Naive thymus-derived CD4-positive, alpha-beta T cell (primary cell): ENCODE results near the gene ATP6V0E2. TPM values are rescaled to one million over a fixed set of nuclear protein-coding genes. Genes with fewer than 3 reads are reported as not detected.

Source experiments
- ATAC-seq: fragments of 150-1000 bp; cut with Tn5 transposase; 2 replicates; pipeline ENCODE4 v1.10.0; 2021; ENCODE audit warnings: mild to moderate bottlenecking, moderate library complexity
- CTCF ChIA-PET: fragments of 350-600 bp; sonication (Branson Sonifier 250); formaldehyde crosslinking; loops from one replicate; lab custom pipeline; 2021; ENCODE audit warnings: antibody characterized with exemption; lab: Charles Lee
- POLR2A ChIA-PET: fragments of 350-600 bp; sonication (Branson Sonifier 250); formaldehyde crosslinking; loops from one replicate; lab custom pipeline; 2021; ENCODE audit warnings: antibody characterized with exemption, inconsistent platforms; lab: Charles Lee
- DNase-seq, 9 donors: peaks; one replicate each; pipeline versions ENCODE4 v3.0.0 to v3.0.0-alpha.2; 2020 to 2022; ENCODE audit warnings: mixed read lengths in 1 of 9
- H3K27ac ChIP-seq: one replicate; pipeline ENCODE4 v1.7.0; 2013; ENCODE audit warnings: mild to moderate bottlenecking, low read depth, low read length, moderate library complexity
- H3K27me3 ChIP-seq, 2 donors: one replicate each; pipeline ENCODE4 v1.7.0; 2013; ENCODE audit warnings: low read length in 2 of 2, mild to moderate bottlenecking in 2 of 2, moderate library complexity in 2 of 2; ENCODE audit not compliant: control insufficient read depth in 2 of 2, insufficient read depth in 2 of 2
- H3K36me3 ChIP-seq, 3 experiments: 1 replicate in 2 of 3; 2 replicates in 1 of 3; pipeline ENCODE4 v1.7.0; 2013; ENCODE audit warnings: low read length in 3 of 3, mild to moderate bottlenecking in 3 of 3, moderate library complexity in 1 of 3; ENCODE audit not compliant: insufficient read depth in 3 of 3, control insufficient read depth in 2 of 3
- H3K4me1 ChIP-seq, 2 donors: one replicate each; pipeline ENCODE4 v1.7.0; 2013; ENCODE audit warnings: low read length in 2 of 2, mild to moderate bottlenecking in 2 of 2, moderate library complexity in 1 of 2; ENCODE audit not compliant: control insufficient read depth in 2 of 2, insufficient read depth in 2 of 2
- H3K4me3 ChIP-seq: 2 replicates; pipeline ENCODE4 v1.7.0; 2013; ENCODE audit warnings: mild to moderate bottlenecking, low read length
- H3K9me3 ChIP-seq, 3 experiments: 1 replicate in 2 of 3; 2 replicates in 1 of 3; pipeline ENCODE4 v1.7.0; 2013; ENCODE audit warnings: low read length in 3 of 3; ENCODE audit not compliant: control insufficient read depth in 2 of 3
- H3K27ac Mint-ChIP-seq, 9 donors: one replicate each; pipeline ENCODE4 v1.8.0; 2020 to 2022; ENCODE audit warnings: mixed read lengths in 9 of 9, mild to moderate bottlenecking in 8 of 9, moderate library complexity in 5 of 9, inconsistent platforms in 2 of 9
- H3K27me3 Mint-ChIP-seq, 5 donors: one replicate each; pipeline ENCODE4 v1.8.0; 2021 to 2022; ENCODE audit warnings: mixed read lengths in 5 of 5, mild to moderate bottlenecking in 1 of 5
- H3K36me3 Mint-ChIP-seq, 5 donors: one replicate each; pipeline ENCODE4 v1.8.0; 2020 to 2022; ENCODE audit warnings: mixed read lengths in 5 of 5, mild to moderate bottlenecking in 3 of 5, inconsistent platforms in 1 of 5
- H3K4me1 Mint-ChIP-seq, 7 donors: one replicate each; pipeline ENCODE4 v1.8.0; 2020 to 2022; ENCODE audit warnings: mixed read lengths in 7 of 7, mild to moderate bottlenecking in 3 of 7, inconsistent platforms in 1 of 7
- H3K4me3 Mint-ChIP-seq, 10 donors: one replicate each; pipeline ENCODE4 v1.8.0; 2020 to 2022; ENCODE audit warnings: mild to moderate bottlenecking in 10 of 10, mixed read lengths in 10 of 10, moderate library complexity in 6 of 10, inconsistent platforms in 2 of 10
- H3K9me3 Mint-ChIP-seq, 11 donors: one replicate each; pipeline ENCODE4 v1.8.0; 2020 to 2022; ENCODE audit warnings: mixed read lengths in 11 of 11, mild to moderate bottlenecking in 4 of 11, inconsistent platforms in 1 of 11, moderate library complexity in 1 of 11
- intact Hi-C, 2 donors: fragments of 100-400 bp; cut with micrococcal nuclease; formaldehyde crosslinking; loops; one replicate each; pipeline ENCODE4 v1.15.1; 2023
- polyA plus RNA-seq, 2 donors: library from polyadenylated mRNA; unstranded; fragments of 300-500 nt; fragmentation: Illumina TruSeq; gene quantifications; one replicate each; pipeline ENCODE4 v1.2.3, GENCODE V29; 2021
- total RNA-seq, 6 experiments: library from RNA in 5 of 6; stranded (reverse) in 5 of 6; gene quantifications; 1 replicate in 5 of 6; 2 replicates in 1 of 6; pipeline ENCODE4 v1.2.3 and lab custom pipeline; 2021 to 2026

ATP6V0E2 gene
- total and polyA plus RNA-seq, 7 experiments from 2014 or later: 32.7 to 240 (median 67.5) TPM

GRCh38 chr7:149832332-149833041, 41.3 kb upstream of the ATP6V0E2 start:
- ChIA-PET POLR2A (interaction anchor here (0.6 to 0.7 kb wide), 2 partner anchors 17 to 42 kb away, joined by 3 to 5 read pairs; no protein-coding TSS in a partner anchor), CTCF (no interaction called here)
- H3K36me3 ChIP-seq: no peaks in the 10 kb centered on the region
- DNase-seq: no peak
- H3K4me1 ChIP-seq: no peaks in the 10 kb centered on the region
- H3K36me3 Mint-ChIP-seq: no peaks in the 10 kb centered on the region
- peaks cover 0 to 20% (median 6%) of the 10 kb centered on the region in 5 donors for H3K27me3 Mint-ChIP-seq
- H3K27ac Mint-ChIP-seq: no peak overlapping the region
- no peak overlapping the region for H3K4me3 Mint-ChIP-seq
- peaks cover 0 to 2% (median 0%) of the 10 kb centered on the region in 11 donors for H3K9me3 Mint-ChIP-seq
- H3K9me3 ChIP-seq: no peaks in the 10 kb centered on the region
- H3K27me3 ChIP-seq: no peaks in the 10 kb centered on the region
- no peak for ATAC-seq
- no peak overlapping the region for H3K4me3 ChIP-seq
- H3K27ac ChIP-seq: no peak overlapping the region
- H3K4me1 Mint-ChIP-seq: peaks cover under 1 to 7% (median 1%) of the 10 kb centered on the region in 7 donors
- intact Hi-C loops: loop anchor here in 1 of 2 donors (10.0 kb wide), 1 partner anchor 1252 kb away; the partner anchor contains the start of genes AGAP3, FASTK and TMUB1

- CTCF ChIA-PET: no interaction called here
- DNase-seq: no peak
- peaks cover 7 to 12% (median 9%) of the 10 kb centered on the region in 7 donors for H3K4me1 Mint-ChIP-seq
Measured at GRCh38 chr7:149833495-149834130, 40.2 kb upstream of the ATP6V0E2 start.

GRCh38 chr7:149834601-149835000, 39.2 kb upstream of the ATP6V0E2 start:
- no peak overlapping the region for H3K4me3 Mint-ChIP-seq
- CTCF ChIA-PET: interaction anchor here (1.1 kb wide), 1 partner anchor 24 kb away, joined by 3 read pairs; no protein-coding TSS in a partner anchor
- no peaks in the 10 kb centered on the region for H3K36me3 ChIP-seq

More at GRCh38 chr7:149833495-149834130, 40.2 kb upstream of the ATP6V0E2 start:
- POLR2A ChIA-PET: no interaction called here
- no peaks in the 10 kb centered on the region for H3K36me3 ChIP-seq
- no peak overlapping the region for H3K27ac Mint-ChIP-seq
- peaks cover 0 to 5% of the 10 kb centered on the region in 2 donors for H3K4me1 ChIP-seq
- no peaks in the 10 kb centered on the region for H3K27me3 ChIP-seq
- no peak overlapping the region for H3K4me3 ChIP-seq
- no peaks in the 10 kb centered on the region for H3K9me3 ChIP-seq
- no peak overlapping the region for H3K27ac ChIP-seq
- intact Hi-C loops: loop anchor here in 1 of 2 donors (10.0 kb wide), 1 partner anchor 1251 kb away; the partner anchor contains the start of genes AGAP3, FASTK and TMUB1
- peaks cover 0 to 20% (median 6%) of the 10 kb centered on the region in 5 donors for H3K27me3 Mint-ChIP-seq
- peaks cover 0 to 2% (median 0%) of the 10 kb centered on the region in 11 donors for H3K9me3 Mint-ChIP-seq
- H3K36me3 Mint-ChIP-seq: no peaks in the 10 kb centered on the region
- no peak overlapping the region for H3K4me3 Mint-ChIP-seq
- no peak for ATAC-seq

GRCh38 chr7:149836434-149836833, 37.3 kb upstream of the ATP6V0E2 start:
- peaks cover 0 to 6% (median 0%) of the 10 kb centered on the region in 5 donors for H3K36me3 Mint-ChIP-seq
- H3K4me1 ChIP-seq: peaks cover 12 to 18% of the 10 kb centered on the region in 2 donors
- no peak for DNase-seq
- ChIA-PET CTCF (interaction anchor here (0.6 kb wide), 1 partner anchor 39 kb away, joined by 3 read pairs; no protein-coding TSS in a partner anchor), POLR2A (no interaction called here)
- no peaks in the 10 kb centered on the region for H3K36me3 ChIP-seq
- no peak overlapping the region for H3K4me3 ChIP-seq
- intact Hi-C loops: loop anchor here in 1 of 2 donors (10.0 kb wide), 1 partner anchor 1248 kb away; the partner anchor contains the start of genes AGAP3, FASTK and TMUB1
- peaks cover 23 to 35% (median 33%) of the 10 kb centered on the region in 7 donors for H3K4me1 Mint-ChIP-seq
- no peak overlapping the region for H3K27ac Mint-ChIP-seq
- H3K9me3 ChIP-seq: no peaks in the 10 kb centered on the region
- peaks cover 0 to 18% (median 6%) of the 10 kb centered on the region in 5 donors for H3K27me3 Mint-ChIP-seq
- peaks cover 0 to 2% (median 0%) of the 10 kb centered on the region in 11 donors for H3K9me3 Mint-ChIP-seq
- H3K4me3 Mint-ChIP-seq: no peak overlapping the region
- H3K27me3 ChIP-seq: no peaks in the 10 kb centered on the region
- no peak overlapping the region for H3K27ac ChIP-seq
- no peak for ATAC-seq

More at GRCh38 chr7:149834601-149835000, 39.2 kb upstream of the ATP6V0E2 start:
- H3K9me3 Mint-ChIP-seq: peaks cover 0 to 2% (median 0%) of the 10 kb centered on the region in 11 donors
- intact Hi-C loops: loop anchor here in 1 of 2 donors (10.0 kb wide), 1 partner anchor 1250 kb away; the partner anchor contains the start of genes AGAP3, FASTK and TMUB1
- H3K36me3 Mint-ChIP-seq: peaks cover 0 to 1% (median 0%) of the 10 kb centered on the region in 5 donors
- Histone ChIP-seq H3K27me3 (no peaks in the 10 kb centered on the region), H3K4me3 (no peak overlapping the region), H3K4me1 (peaks cover 9 to 14% of the 10 kb centered on the region in 2 donors), H3K9me3 (no peaks in the 10 kb centered on the region), H3K27ac (no peak overlapping the region)
- H3K27me3 Mint-ChIP-seq: peaks cover 0 to 20% (median 6%) of the 10 kb centered on the region in 5 donors
- no peak overlapping the region for H3K27ac Mint-ChIP-seq
- DNase-seq (no peak), ATAC-seq (no peak)
- POLR2A ChIA-PET: no interaction called here
- H3K4me1 Mint-ChIP-seq: peaks cover 15 to 21% (median 18%) of the 10 kb centered on the region in 7 donors

- H3K27ac ChIP-seq: peak overlapping the region; percentile 52
- peak overlapping the region; percentile 77 to 96 (median 88) for H3K27ac Mint-ChIP-seq
- no peak for ATAC-seq
Measured at GRCh38 chr7:149837564-149838223, 36.1 kb upstream of the ATP6V0E2 start.

More at GRCh38 chr7:149837564-149838223, 36.1 kb upstream of the ATP6V0E2 start:
- Histone ChIP-seq H3K36me3 (no peaks in the 10 kb centered on the region), H3K4me3 (no peak overlapping the region), H3K27me3 (no peaks in the 10 kb centered on the region), H3K4me1 (peaks cover 12 to 21% of the 10 kb centered on the region in 2 donors), H3K9me3 (no peaks in the 10 kb centered on the region)
- Mint-ChIP-seq H3K4me3 (peak overlapping the region; percentile 85 to 97 (median 91)), H3K36me3 (peaks cover 0 to 8% (median 0%) of the 10 kb centered on the region in 5 donors), H3K4me1 (peaks cover 25 to 46% (median 43%) of the 10 kb centered on the region in 7 donors), H3K27me3 (peaks cover 0 to 18% (median 6%) of the 10 kb centered on the region in 5 donors), H3K9me3 (peaks cover 0 to 2% (median 0%) of the 10 kb centered on the region in 11 donors)
- POLR2A ChIA-PET: interaction anchor here (0.7 to 3.3 kb wide), 9 partner anchors 11 to 531 kb away, joined by 3 to 81 read pairs (median 5); partner anchors contain the start of genes ATP6V0E2 and REPIN1
- DNase-seq: no peak
- CTCF ChIA-PET: interaction anchor here (0.9 to 3.0 kb wide), 4 partner anchors 16 to 44 kb away, joined by 3 to 10 read pairs (median 8); no protein-coding TSS in a partner anchor
- intact Hi-C loops: loop anchor here (1.0 to 10.0 kb wide), 13 partner anchors 17 to 1390 kb away; partner anchors contain the start of genes ABCF2 (in 2 of the 2), ATP6V0E2 (in 2 of the 2), ABCB8 (in 1 of the 2) and AGAP3 (in 1 of the 2)
